WTC11 (cell line): Measurements from ENCODE around the gene SECISBP2.

ENCODE experiments used
- ATF2 ChIP-seq: sonication (generic); formaldehyde crosslinking; IDR thresholded peaks from 2 replicates; pipeline ENCODE4 v1.8.1; 2022; ENCODE audit warnings: low read depth, missing genetic modification reagents, borderline replicate concordance
- ELF4 ChIP-seq: sonication (generic); formaldehyde crosslinking; IDR thresholded peaks from 2 replicates; pipeline ENCODE4 v1.8.1; 2022; ENCODE audit warnings: low read depth, mild to moderate bottlenecking, moderate library complexity, missing genetic modification reagents
- ETV6 ChIP-seq: sonication (generic); formaldehyde crosslinking; IDR thresholded peaks from 2 replicates; pipeline ENCODE4 v1.8.1; 2022; ENCODE audit warnings: mild to moderate bottlenecking, missing genetic modification reagents
- IRF2 ChIP-seq: sonication (generic); formaldehyde crosslinking; IDR thresholded peaks from 2 replicates; pipeline ENCODE4 v1.8.0; 2022; ENCODE audit warnings: low read depth, missing genetic modification reagents, borderline replicate concordance
- MXD4 ChIP-seq: fragments of 250-450 bp; sonication (Bioruptor Pico); IDR thresholded peaks from 2 replicates; pipeline ENCODE4 v1.8.0; 2021; ENCODE audit warnings: mild to moderate bottlenecking, moderate library complexity, borderline replicate concordance
- SP1 ChIP-seq: sonication (generic); formaldehyde crosslinking; conservative IDR thresholded peaks from 2 replicates; pipeline ENCODE4 v1.8.1; 2022; ENCODE audit warnings: missing genetic modification reagents

- no peak for TF ChIP-seq ATF2
- TF ChIP-seq SP1 (CRISPR knock-in tag), result no peak
- no peak for TF ChIP-seq ETV6 (CRISPR knock-in tag)
- no peak for TF ChIP-seq ELF4 (CRISPR knock-in tag)
- TF ChIP-seq IRF2, result no peak
- no peak for TF ChIP-seq MXD4
Measured at GRCh38 chr9:89323390-89323789, 5.1 kb downstream of the SECISBP2 start.
